D721Med (cell line): ENCODE results near the gene PPP1R12C.
"Not testable (repeated sequence)": the region's sequence is repeated elsewhere in the genome, so short reads cannot be mapped to it uniquely, and the experiment has no call there.

Source experiments
- DNase-seq: peaks from one replicate; pipeline ENCODE4 v3.0.0; 2011; ENCODE audit warnings: low spot score; ENCODE audit not compliant: insufficient read length
- FAIRE-seq: peaks from 2 replicates; lab custom pipeline; 2011; peaks lifted over from hg19 to GRCh38; lab: Jason Lieb, UNC
- TF ChIP-seq, protein P1 (sequence below): IDR thresholded peaks from 2 replicates; pipeline ENCODE4 v1.5.1; 2012; ENCODE audit warnings: mild to moderate bottlenecking, control low read depth; ENCODE audit not compliant: insufficient read depth; ENCODE audit errors: missing control alignments

Gene PPP1R12C

DNA sequence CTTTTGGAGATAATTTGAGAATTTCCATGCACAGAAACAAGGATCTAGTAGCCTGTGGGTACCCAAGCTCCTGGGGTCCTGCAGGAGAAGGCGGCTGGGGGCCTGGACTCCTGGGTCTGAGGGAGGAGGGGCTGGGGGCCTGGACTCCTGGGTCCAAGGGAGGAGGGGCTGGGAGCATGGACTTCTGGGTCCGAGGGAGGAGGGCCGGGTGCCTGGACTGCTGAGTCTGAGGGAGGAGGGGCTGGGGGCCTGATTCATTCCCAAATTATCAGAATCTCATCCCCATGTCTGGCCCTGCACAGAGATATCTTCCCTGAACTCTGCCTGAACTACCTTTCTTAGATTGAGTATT, 54.0 kb downstream of the PPP1R12C start:
- FAIRE-seq (no peak), DNase-seq (no peak)
- TF ChIP-seq, protein P1, sequence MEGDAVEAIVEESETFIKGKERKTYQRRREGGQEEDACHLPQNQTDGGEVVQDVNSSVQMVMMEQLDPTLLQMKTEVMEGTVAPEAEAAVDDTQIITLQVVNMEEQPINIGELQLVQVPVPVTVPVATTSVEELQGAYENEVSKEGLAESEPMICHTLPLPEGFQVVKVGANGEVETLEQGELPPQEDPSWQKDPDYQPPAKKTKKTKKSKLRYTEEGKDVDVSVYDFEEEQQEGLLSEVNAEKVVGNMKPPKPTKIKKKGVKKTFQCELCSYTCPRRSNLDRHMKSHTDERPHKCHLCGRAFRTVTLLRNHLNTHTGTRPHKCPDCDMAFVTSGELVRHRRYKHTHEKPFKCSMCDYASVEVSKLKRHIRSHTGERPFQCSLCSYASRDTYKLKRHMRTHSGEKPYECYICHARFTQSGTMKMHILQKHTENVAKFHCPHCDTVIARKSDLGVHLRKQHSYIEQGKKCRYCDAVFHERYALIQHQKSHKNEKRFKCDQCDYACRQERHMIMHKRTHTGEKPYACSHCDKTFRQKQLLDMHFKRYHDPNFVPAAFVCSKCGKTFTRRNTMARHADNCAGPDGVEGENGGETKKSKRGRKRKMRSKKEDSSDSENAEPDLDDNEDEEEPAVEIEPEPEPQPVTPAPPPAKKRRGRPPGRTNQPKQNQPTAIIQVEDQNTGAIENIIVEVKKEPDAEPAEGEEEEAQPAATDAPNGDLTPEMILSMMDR, result no peak

DNA sequence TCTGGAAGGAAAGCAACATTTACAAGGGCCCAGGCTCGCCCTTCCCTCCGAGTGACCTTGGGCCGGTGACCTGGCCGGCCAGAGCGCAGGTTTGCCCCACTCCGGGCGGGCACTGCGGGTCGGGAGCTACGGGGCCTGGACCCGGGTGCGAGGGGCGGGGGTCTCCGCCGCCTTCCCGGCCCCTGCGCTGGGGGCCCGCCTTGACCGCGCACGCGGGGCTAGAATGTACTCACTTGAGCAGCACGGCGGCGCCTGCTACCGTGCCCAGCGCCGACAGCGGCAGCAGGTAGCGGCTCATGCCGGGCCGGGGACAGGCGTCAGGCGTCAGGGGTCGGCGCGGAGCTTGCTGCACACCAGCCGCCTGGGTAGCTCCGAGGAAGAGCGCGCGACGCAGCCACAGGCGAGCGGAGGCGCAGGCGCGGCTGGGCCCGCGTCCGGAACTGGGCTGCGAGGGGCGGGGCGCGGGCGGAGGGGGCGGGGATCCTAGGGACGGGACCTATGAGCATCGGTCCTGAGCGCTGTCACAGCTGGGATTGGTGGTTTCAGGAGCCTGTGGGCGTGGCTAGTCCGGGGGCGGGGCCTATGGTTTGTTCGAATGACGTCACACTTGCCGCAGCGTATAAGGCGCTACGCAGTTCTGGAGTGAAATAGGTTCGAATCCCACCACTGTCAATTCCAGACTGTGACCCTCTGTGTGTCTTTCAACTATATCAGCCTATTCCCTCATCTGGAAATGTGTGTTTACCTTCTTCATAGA, 54.5 kb downstream of the PPP1R12C start, which contains the start of gene RDH13:
RDH13 (minus strand) TSS at position 414 of the 757 bp plus-strand sequence; CDS start at position 298, 116 bp downstream.
- DNase-seq, result peak; percentile 73
- FAIRE-seq, result no peak
- TF ChIP-seq, protein P1, result no peak

DNA sequence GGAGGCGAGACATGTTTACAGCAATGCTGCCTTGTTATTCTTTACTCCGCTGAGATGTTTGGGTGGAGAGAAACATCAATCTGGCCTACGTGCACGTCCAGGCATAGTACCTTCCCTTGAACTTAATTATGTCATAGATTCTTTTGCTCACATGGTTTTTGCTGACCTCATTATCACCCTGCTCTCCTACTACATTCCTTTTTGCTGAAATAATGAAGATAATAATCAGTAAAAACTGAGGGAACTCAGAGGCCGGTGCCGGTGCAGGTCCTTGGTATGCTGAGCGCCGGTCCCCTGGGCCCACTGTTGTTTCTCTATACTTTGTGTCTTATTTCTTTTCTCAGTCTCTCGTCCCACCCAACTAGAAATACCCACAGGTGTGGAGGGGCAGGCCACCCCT, 57.1 kb downstream of the PPP1R12C start:
- not testable (repeated sequence) for DNase-seq, FAIRE-seq

DNA sequence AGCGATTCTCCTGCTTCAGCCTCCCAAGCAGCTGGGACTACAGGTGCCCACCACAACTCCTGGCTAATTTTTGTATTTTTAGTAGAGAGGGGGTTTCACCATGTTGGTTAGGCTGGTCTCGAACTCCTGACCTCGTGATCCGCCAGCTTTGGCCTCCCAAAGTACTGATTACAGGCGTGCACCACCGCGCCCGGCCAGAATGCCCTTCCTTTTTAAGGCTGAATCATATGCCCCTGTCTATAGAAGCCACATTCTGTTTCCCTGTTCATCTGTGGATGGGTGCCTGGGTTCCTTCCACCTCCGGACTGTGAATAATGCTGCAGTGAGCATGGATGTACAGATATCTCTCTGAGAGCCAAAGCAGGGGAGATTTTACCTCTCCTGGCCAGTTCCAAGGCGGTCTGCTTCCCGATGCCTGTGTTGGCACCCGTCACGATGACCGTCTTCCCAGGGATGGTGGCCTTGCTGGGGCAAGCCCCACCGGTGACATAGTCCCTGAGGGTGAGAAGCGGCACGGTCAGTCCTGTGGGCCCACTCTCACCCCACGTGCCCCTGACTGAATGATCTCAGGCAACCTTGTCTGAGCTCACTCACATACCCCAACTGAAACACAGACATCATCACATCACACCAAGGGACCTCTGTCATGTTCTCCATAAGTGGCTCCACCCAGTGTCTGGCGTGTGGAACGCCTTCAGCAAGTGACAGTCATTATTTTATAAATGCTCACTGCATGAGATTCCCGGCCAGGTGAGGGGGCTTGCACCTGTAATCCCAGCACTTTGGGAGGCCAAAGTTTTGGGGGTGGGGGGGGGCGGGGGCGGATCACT, 58.4 kb downstream of the PPP1R12C start:
- DNase-seq (no peak), FAIRE-seq (no peak)
- TF ChIP-seq, protein P1, result no peak

DNA sequence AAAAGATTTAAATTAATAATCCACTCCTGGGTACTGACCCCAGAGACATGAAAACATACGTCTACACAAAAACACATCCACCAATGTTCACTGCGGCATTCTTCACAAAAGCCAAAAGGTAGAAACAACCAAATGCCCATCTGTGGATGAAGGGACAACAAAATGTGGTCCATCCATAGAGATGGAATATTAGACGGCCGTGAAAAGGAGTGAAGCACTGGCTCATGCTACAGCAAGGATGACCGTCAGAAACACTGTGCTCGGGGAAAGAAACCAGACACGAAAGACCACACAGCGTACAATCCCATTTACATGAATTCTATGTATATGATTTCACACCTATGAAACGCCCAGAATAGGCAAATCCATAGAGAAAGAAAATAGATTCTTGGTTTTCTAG, 60.6 kb downstream of the PPP1R12C start:
- TF ChIP-seq, protein P1, result no peak
- FAIRE-seq (no peak), DNase-seq (no peak)

DNA sequence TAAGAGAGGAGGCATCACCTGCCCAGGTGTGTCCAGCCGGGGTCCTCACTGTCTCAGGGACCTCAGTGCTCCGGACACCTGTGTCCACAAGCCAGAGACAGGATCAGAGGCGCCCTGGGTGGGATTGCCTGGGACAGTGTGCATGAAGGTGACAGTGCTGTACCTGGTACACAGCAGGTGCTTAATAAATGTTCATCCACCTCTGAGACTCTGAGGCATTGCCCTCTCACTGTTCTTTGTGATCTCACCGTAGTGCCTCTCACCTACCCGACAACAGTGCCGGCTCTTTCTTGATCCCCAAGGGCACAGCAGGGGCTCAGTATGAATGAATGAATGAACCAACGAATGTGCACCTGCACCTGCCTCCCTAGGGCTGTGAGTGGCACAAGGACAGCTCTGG, 63.7 kb downstream of the PPP1R12C start:
- no peak for DNase-seq
- TF ChIP-seq, protein P1, result no peak
- FAIRE-seq, result no peak

DNA sequence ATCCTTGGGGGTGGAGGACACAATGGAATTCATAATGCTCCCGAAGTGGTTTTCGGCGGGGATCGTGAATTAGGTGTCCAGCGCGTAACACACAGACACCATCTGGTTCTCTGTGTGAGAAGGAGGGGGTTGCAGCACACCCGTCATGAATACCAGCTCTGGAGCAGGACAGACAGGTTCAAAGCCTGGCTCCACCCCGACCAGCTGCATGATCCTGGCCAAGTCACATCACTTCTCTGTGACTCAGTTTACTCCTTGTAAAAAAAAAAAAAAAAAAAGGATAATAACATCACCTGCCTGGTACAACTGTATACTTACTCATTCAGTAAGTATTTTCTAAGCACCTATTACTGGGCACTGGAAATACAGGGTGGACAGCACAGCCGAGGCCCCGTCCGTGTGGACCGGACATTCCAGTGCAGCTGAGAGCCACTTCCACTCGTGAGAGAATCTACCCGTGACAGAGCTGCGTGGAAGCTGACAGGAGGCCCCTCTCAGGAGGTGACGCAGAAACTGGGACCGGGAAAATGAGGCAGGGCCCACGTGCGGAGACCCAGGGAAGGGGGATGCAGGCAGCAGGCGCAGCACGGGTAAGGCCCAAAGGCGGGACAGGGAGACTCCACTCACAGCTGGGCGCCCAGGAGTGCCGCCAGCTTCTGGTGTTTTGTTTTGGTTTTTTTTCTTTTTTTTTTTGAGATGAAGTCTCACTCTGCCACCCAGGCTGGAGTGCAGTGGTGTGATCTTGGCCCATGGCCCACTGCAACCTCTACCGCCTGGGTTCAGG, 66.5 kb downstream of the PPP1R12C start:
- DNase-seq, result no peak
- FAIRE-seq, result no peak
- TF ChIP-seq, protein P1, result no peak
